ENCODE data around the gene TTYH1. TPM values are rescaled to one million over a fixed set of nuclear protein-coding genes. Genes with fewer than 3 reads are reported as not detected.
"Not testable (repeated sequence)": the region's sequence is repeated elsewhere in the genome, so short reads cannot be mapped to it uniquely, and the experiment has no call there.

Gene TTYH1
- 10 to 100 TPM in 1 of 4 donors, 1 to 10 TPM in 3; 6.7 to 14.1 (median 8.1) TPM for polyA plus RNA-seq (ENCODE audit: insufficient read length in 4 of 4)

DNA sequence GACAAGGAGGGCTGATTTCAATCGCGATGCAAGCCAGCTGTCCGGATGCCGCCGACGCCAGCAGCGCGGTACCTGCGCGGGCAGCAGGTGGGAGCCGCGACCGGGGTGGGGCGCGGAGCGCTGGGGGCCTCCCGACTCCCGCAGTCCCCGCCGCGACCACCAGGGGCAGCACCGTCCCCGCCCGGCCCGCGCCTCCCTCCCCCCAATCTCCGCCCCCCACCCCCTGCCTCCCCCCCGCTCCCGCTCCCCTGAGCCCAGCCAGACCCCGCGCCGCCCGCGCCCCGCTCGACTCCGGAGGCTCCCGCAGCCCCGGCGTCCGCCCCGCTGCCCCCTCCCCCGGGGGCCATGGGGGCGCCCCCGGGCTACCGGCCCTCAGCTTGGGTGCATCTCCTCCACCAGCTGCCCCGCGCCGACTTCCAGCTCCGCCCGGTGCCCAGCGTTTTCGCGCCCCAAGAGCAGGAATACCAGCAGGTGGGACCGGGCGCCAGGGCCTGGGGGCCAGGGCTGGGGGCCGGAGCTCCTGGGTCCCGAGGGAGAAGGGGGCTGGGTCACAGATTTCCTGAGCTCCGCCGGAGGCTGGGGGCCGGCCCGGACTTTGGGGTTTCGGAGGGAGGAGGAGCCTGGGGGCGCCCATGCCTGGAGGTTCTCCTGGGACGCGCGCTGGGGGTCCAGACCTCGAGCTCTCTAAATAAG, at the start of gene TTYH1:
Gene TTYH1, plus strand, starts transcription at position 257 of the 693 bp plus-strand sequence. Its CDS starts 89 bp downstream, at position 346.
- DNase-seq (ENCODE audit: low read depth in 4 of 4, low spot score in 3 of 4) = no peak

GRCh38 chr19:54365798-54366197, 49.5 kb upstream of the TTYH1 start:
- DNase-seq (ENCODE audit: low read depth in 4 of 4, low spot score in 3 of 4) = not testable (repeated sequence)

DNA sequence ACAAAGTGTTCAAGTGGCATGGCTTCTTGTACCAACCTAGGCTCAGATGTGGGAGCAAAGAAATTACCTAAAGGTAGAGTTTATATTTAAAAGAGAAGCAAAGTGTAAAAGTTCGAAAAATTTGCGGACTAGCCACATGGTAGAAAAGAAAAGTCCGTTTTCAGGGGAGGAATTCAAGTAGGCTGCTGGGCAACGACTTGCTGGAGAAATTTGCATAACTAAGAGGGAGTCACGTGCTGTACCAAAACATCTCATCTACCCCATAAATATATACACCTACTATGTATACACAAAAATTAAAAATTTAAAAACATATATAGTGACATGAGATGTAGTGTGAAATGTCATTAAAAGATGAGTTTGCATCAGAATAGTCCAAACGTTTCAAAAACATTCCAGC, 48.5 kb upstream of the TTYH1 start:
- no peak for DNase-seq (ENCODE audit: low read depth in 4 of 4, low spot score in 3 of 4)

GRCh38 chr19:54369082-54369687, 46.1 kb upstream of the TTYH1 start:
- DNase-seq (ENCODE audit: low read depth in 4 of 4, low spot score in 3 of 4) = no peak

- not testable (repeated sequence) for DNase-seq (ENCODE audit: low read depth in 4 of 4, low spot score in 3 of 4)
Observed at GRCh38 chr19:54369688-54370433, 45.4 kb upstream of the TTYH1 start.

GRCh38 chr19:54370434-54370796, 44.8 kb upstream of the TTYH1 start:
- DNase-seq (ENCODE audit: low read depth in 4 of 4, low spot score in 3 of 4) = not testable (repeated sequence)

- not testable (repeated sequence) for DNase-seq (ENCODE audit: low read depth in 4 of 4, low spot score in 3 of 4)
Observed at GRCh38 chr19:54371453-54371852, 43.8 kb upstream of the TTYH1 start.

- DNase-seq (ENCODE audit: low read depth in 4 of 4, low spot score in 3 of 4) = no peak
Observed at GRCh38 chr19:54373781-54374631, 41.3 kb upstream of the TTYH1 start.

DNA sequence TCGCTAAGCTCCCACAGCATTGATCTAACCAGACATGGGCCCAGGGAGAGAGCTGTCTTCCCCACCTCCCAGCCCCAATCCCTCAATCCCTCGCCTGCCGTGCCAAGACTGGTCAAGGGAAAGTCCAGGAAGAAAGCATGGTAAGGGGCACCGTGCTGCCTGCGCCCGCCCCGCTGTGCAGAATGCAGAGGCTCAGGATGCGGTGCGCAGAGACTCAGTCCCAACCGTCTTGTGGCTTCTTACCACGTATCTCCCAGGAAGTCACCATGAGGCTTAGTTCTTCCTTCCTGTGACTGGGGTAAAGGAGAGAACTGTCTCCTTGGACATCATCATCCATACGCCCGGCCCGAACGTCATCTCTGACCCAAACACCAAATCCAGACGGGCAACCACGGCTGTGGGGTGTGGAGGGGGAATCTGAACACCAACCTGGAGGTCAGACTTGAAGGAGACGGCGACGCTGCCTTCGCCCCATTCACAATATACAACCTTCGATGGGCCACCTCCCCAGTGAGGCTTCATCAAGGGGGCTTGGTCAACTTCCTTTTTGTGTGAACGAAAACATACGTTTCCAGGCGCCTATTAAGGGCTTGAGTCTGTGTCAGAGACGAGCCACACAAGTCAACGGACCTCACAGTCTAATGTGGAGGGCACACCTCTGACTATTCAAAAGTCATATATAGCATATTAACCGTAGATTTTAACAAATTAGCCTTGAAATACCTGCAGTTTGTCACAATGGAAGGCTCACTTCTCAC, 39.9 kb upstream of the TTYH1 start:
- DNase-seq (ENCODE audit: low read depth in 4 of 4, low spot score in 3 of 4) = not testable (repeated sequence)

- no peak for DNase-seq (ENCODE audit: low read depth in 4 of 4, low spot score in 3 of 4)
Observed at GRCh38 chr19:54376610-54377285, 38.5 kb upstream of the TTYH1 start.

DNA sequence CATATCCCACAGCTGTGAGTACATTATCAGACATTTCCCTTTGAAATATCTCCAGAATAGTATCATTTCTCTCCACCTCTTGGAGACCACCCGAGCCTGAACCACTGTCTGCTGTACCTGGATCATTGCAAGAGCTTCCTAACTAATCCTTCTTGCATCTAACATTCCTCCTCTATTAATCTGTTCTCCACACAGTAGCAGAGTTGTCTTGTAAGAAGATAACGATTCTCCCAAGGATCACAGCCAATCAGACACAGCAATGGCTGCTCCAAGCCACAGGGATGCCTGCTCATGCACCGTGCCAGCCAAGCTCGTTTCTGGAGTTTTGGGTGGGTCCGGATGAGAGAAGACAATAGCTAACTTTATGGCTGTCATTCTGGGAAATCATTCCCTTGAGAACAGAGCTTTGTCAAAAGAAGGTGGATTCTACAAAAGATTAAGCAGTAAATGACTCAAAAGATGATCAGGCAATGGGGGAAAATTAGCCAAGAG, 36.0 kb upstream of the TTYH1 start:
- no peak for DNase-seq (ENCODE audit: low read depth in 4 of 4, low spot score in 3 of 4)

DNA sequence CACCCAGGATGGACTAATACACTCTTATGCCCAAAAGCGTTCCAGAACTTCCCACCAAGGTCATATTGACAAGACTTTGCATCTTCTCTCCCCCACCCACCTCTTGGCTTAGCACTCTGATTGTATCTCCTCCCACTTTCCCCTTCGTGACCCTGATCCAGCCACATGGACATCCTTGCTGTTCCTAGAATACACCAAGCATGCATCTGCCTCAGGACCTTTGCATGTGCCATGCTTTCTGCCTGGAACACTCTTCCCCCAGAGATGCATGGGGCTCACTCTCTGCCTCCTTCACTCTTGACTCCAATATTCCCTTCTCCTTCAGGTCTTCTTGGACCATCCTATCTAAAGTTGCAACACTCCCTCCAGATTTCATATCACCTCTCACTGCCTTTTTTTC, 34.4 kb upstream of the TTYH1 start:
- DNase-seq (ENCODE audit: low read depth in 4 of 4, low spot score in 3 of 4) = no peak

DNA sequence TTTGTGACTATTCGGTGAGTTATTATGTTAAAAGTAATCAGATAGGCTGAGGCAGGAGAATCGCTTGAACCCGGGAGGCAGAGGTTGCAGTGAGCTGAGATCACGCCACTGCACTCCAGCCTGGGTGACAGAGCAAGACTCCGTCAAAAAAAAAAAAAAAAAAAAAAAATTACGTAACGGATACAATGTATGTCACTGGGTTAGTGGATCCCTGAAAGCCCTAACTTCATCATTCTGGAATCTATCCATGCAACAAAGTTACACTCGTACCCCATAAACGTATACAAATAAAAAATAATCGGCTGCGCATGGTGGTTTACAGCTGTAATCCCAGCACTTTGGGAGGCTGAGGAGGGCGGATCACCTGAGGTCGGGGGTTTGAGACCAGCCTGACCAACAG, 33.2 kb upstream of the TTYH1 start:
- not testable (repeated sequence) for DNase-seq (ENCODE audit: low read depth in 4 of 4, low spot score in 3 of 4)

DNA sequence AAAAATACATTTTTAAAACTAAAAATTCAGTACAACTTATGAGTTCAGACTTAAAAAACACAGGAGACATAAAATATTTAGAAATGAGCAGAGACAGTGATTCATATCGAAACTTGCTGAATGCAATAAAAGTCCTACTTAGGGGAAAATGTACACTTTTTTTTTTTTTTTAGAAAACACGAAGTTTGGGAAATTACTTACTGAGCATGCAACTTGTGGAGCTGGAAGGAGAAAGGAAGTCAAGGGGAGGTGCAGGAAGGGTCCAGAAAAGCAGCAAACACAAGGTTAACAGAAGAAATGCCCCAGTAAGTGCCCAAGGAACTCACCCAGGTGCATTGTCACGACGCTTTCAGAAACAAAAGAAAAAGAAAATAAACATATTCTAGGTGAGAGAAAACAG, 31.9 kb upstream of the TTYH1 start:
- no peak for DNase-seq (ENCODE audit: low read depth in 4 of 4, low spot score in 3 of 4)

- DNase-seq (ENCODE audit: low read depth in 4 of 4, low spot score in 3 of 4) = peak in 1 of 4 donors; percentile 13
Observed at GRCh38 chr19:54387991-54388801, 27.1 kb upstream of the TTYH1 start.

GRCh38 chr19:54388802-54389139, 26.5 kb upstream of the TTYH1 start:
- no peak for DNase-seq (ENCODE audit: low read depth in 4 of 4, low spot score in 3 of 4)

GRCh38 chr19:54389553-54389952, 25.7 kb upstream of the TTYH1 start:
- no peak for DNase-seq (ENCODE audit: low read depth in 4 of 4, low spot score in 3 of 4)

DNA sequence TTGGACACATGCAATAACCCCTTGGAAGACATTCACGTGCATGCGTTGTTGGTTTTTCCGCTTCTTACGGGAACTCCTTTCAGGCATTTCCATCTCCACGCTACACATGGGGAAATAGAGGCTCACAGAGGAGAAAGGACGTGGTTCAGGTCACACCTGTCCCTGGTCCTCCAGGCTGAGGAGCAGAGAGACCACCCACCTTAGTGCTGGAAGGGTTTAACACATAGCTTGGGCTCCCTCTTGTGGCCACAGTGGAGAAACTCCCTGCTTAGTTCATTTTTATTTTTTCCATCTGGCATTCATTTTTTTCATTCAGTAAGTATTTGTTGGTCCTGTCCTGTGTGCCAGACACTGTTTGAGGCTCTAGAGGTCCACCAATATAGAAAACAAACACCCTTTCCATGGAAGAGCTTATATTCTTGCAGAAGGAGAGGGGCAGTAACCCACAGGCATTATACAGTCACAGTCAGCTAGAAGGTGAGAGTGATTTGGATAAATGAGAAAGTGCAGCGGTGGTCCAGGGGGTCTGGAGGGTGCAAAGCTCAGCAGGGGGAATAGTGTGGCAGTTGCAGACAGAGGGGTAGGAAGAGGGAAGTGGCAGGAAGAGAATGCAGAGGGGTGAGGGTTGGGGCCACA, 24.2 kb upstream of the TTYH1 start:
- DNase-seq (ENCODE audit: low read depth in 4 of 4, low spot score in 3 of 4) = peak; percentile 40 to 61 (median 50)
